NCI-H2196 treated with DMSO at 0.1 percent for 48 hours (cell line): Measurements from ENCODE around the gene ACTR3C.
"Not testable (repeated sequence)": the region's sequence is repeated elsewhere in the genome, so short reads cannot be mapped to it uniquely, and the experiment has no call there.

Source experiments
- DNase-seq: peaks from one replicate; lab custom pipeline; 2025; ENCODE audit not compliant: unreplicated experiment; lab: John Stamatoyannopoulos, UW

ACTR3C gene

DNA sequence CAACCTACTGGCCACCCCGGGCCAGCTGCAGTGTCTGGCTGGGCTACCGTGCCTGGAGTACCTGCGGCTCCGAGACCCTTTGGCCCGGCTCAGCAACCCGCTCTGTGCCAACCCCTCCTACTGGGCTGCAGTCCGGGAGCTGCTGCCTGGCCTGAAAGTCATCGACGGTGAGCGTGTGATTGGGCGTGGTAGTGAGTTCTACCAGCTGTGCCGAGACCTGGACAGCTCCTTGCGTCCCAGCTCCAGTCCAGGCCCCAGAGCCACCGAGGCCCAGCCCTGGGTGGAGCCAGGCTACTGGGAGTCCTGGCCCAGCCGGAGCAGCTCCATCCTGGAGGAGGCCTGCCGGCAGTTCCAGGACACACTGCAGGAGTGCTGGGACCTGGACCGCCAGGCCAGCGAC lies 13.8 kb upstream of the ACTR3C start:
- no peak for DNase-seq

DNA sequence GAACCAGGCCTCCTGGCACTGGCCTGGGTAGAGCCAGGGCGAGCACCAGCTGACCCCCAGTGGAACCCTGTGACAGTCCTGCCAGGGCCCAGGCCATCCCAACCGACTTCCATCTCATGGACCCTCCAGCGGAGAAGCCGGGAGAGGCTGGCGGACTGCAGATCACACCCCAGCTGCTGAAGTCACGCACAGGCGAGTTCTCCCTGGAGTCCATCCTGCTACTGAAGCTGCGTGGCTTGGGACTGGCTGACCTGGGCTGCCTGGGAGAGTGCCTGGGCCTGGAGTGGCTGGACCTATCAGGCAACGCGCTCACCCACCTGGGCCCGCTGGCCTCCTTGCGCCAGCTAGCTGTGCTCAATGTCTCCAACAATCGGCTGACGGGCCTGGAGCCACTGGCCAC lies 13.4 kb upstream of the ACTR3C start:
- DNase-seq = no peak

DNA sequence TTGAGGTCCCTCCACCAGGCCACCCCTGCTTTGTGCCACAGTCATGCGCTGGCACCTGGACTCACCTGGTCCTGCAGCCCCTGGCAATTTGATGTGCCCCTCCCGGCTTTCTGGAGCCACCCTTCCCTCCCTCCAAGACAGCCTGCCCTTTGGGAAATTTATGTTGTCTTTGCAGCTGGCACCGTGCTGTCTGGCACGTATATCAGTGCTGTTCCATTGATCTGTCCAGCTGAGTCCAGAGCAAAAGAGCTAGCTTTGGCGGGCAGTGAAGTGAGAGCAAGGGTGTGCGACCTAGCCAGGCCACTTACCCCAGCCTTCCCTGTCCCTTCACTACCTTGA lies 12.4 kb upstream of the ACTR3C start:
- DNase-seq = no peak

DNA sequence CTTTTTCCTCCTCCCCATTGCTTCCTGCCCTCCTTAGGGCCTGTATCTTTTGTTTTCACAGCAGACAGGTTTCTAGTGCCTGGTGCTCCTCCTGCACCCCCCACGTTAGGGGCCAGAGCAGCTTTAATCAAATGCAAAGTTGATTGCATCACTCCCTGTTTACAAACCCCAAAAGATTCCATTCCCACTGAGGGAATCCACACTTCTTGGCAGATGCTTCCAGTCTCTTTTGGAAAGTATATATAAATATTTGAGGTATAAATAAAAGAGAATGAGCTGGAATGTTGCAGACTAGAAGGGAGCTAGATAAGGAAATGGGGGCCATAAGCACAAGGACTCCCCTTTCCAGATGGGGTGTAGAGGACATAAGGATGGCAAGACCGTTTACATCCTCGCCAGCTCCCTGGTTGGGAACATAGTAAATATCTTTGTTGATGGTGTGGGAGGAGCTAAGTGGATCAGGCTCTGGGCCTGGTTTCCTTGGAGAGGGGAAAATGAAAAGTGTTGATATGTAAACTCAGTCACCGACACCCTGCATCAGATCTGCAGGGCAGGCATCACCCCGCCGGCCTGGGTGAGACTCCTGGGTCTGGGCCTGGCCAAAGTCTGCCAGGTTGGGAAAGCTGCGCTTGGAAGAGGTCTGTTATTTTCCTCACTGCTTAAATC lies 11.9 kb upstream of the ACTR3C start:
- DNase-seq = no peak

- no peak for DNase-seq
Observed at GRCh38 chr7:150334108-150334507, 10.8 kb upstream of the ACTR3C start.

- no peak for DNase-seq
Observed at GRCh38 chr7:150333659-150334058, 10.3 kb upstream of the ACTR3C start.

DNA sequence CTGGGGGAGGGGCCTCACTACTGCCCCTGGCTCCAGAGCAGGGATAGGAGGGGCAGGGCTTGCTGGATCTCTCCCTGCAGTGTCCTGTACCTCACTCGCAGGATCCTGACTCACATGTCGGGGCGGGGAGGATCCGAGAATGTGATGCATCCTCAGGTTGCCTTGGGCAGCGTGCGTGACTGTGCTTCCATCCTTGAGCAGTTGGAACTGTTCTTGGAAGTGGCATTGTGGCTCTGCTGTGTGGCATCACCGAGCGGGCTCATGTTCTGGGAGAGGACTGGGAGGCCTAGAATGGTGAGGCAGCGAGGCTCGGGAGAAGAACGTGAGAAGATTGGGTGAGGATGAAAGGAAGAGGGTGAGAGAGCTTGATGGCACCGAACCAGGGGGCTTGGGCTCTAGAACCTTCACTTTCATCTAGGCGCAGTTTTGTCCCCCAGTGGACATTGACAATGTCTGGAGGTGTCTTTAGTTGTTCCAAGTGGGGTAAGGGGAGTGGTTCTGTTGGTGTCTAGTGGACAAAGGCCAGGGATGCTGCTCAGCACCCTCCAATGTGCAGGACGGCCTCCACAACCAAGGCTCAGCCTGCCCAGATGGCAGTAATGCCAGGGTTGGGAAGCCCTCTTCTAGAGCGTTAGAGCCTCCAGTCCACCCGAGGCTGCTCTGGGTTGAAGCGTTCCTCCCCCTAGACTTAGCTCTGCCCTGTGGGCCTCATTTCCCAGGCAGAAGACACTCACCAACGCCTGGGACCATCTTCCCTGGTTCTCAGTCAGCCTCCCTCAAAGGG lies 9.7 kb upstream of the ACTR3C start:
- DNase-seq = no peak

DNA sequence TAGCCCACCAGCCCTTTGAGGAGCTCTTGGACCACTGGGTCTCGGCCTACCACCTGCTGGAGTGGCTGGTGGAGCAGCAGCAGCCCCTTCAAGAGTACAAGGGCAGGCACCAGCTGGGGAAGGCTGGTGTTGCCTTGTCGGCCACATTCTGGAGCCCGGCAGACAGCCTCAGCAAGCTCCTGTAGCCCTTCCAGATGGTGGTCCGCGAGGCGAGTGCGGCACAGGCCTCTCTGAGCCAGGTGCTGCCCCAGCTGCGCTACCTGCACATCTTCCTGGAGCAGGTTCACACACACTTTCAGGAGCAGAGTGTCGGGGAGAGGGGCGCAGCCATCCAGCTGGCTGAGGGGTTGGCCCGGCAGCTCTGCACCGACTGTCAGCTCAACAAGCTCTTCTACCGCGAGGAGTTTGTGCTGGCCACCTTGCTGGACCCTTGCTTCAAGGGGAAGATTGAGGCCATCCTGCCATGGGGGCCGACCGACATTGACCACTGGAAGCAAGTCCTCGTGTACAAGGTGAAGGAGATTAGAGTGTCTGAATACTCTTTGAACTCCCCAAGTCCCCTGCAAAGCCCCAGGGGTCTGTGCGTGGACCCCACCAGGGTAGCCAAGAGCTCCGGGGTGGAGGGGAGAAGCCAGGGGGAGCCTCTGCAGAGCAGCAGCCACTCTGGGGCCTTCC lies 7.0 kb upstream of the ACTR3C start:
- DNase-seq = no peak

DNA sequence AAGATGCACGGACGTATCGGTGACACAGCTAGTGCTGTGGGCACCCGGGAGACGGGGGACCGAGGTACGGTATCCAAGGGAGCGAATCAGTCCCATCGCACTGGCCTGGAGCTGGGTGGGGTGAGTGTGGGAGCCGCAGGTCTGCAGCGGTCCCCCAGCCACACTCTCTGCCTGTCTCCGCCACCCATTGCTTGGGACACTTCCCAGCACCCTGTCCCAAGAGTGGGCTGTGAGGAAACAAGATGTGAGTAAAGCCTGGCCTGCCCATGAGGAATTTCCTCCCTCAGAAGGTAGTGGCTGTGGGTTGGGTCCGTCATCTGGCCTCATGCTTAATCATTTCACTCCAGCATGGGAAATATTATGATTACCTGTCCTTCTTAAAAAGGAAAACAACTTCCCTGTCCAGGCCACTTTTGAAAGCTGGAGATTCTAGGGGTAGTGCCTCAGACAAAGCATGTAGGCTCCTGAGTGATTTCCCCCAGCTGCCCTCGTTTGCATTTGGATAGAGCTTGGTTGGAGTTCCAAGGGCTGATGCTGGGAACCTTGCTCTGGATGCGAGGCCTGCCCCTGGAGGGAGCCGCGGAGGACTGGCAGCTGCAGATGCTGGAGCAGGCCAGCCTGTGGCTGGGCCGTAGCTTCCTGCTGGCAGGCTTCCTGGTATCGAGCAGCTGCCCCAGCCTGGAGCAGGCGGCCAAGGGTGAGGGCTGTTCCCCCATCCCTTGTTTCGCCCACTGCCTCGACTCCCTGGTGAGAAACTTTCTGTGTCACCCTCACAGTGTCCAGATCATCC lies 6.2 kb upstream of the ACTR3C start:
- no peak for DNase-seq

GRCh38 chr7:150327308-150327707 lies 4.0 kb upstream of the ACTR3C start:
- no peak for DNase-seq

DNA sequence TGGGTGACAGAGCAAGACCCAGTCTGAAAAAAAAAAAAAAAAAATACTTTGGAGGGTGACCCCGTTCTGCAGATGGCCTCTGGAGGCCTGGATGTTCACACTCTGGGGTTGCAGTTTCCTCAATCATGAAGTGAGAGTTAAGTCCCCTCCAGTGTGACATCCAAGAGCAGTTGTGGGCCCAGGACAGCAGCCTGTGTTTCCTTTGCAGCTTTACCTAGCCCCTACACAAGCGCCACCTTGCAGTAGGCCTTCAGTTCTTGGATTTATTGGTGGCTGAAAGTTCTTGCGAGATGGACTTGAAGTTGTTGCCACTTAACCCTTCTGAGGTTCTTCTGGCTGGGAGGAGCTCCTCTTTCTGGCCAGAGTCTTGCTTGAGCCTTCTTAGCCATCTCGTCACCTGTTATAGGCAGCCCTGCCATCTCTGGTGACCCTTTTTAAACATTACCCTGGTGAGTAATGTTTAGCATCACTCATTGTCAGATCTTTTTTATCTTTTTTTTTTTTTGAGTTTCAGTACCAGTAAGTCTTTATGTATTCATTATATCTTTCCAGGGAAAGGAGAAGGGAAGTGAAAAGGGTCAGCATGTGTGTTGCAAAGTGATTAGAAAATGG lies 3.4 kb upstream of the ACTR3C start:
- no peak for DNase-seq

GRCh38 chr7:150325901-150326300 lies 2.6 kb upstream of the ACTR3C start:
- no peak for DNase-seq

DNA sequence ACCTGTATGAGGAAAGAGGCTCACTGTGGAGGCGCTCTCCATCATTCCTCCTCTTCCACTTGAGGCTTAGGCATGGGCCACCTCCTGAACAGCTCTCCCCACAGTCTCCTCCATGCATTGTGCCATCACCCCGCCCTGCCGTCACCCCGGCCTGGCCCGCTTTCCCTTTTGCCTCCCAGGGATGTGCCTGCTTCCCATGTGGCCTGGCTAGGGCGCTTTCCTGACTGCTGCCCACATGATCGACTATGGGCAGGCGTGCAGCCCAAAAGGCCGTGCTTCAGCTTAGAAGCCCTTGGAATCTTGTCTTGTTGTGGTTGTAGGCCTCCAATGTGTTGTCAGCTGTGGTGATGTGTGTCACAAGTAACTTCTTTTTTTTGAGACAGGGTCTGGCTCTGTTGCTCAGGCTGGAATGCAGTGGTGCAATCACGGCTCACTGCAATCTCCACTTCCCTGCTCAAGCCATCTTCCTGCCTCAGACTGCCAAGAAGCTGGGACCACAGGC lies 1.8 kb upstream of the ACTR3C start:
- DNase-seq = no peak

- no peak for DNase-seq
Observed at GRCh38 chr7:150324373-150324961, 1.1 kb upstream of the ACTR3C start.

DNA sequence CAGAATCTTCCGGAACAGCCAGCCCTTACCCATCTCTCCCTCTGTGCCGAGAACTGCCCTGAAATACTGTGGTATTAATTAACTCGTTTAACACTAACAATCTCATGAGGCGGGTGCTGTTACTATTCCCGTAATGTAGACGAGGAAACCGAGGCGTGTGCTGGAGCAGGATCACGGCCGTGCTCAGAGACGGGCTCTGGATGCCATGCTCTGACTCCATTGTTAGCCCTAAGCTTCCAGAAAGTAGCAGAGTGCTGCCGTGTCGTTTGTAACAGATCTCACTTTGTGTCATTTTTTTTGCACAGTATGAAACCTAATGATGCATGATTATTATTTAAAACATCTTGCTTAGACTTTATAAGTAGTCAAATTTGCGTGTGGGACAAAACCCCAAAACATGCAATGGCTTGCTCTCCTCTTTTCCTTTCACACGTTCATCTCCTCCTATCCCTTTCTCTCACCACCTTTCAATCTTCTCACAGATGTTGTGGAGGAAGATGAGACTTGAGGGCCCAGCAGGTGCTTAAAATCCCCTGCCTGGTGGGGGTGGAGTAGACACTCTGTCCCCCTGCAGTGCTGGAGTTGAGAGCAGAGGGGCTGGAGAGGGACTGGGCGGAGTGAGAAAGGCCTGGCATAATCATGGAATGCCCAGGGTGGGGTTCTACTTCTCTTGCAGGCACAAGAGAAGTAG lies 482 bp upstream of the ACTR3C start:
- no peak for DNase-seq

DNA sequence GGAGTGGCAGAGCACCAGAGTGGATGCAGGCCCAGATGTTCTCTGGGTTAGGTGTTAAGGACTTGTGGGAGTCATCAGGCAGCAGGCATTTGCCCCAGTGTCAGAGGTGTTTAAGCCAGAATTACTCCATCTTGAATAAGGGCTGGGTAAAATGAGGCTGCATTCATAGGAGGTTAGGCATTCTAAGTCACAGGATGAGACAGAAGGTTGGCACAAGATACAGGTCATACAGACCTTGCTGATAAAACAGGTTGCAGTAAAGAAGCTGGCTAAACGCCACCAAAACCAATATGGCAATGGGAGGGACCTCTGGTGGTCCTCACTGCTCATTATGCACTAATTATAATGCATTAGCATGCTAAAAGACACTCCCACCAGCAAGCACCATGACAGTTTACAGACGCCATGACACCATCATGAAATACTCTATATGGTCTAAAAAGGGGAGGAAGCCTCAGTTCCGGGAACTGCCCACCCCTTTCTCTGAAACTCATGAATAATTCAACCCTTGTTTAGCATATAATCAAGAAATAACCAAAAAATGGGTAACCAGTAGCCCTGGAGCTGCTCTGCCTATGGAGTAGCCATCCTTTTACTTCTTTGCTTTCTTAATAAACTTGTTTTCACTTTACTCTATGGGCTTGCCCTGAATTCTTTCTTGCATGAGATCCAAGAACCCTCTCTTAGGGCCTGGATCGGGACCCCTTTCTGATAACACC lies 1.1 kb downstream of the ACTR3C start:
- DNase-seq = no peak

GRCh38 chr7:150321788-150322113 lies 1.6 kb downstream of the ACTR3C start:
- DNase-seq = no peak

GRCh38 chr7:150317748-150318444 lies 5.4 kb downstream of the ACTR3C start:
- DNase-seq = no peak

GRCh38 chr7:150316987-150317386 lies 6.4 kb downstream of the ACTR3C start:
- DNase-seq = not testable (repeated sequence)
